Endothelial cell of umbilical vein (primary cell): ENCODE data around the gene CHCHD3. TPM values are rescaled to one million over a fixed set of nuclear protein-coding genes. Genes with fewer than 3 reads are reported as not detected.

ENCODE experiments used
- BruUV-seq: library from RNA; stranded (reverse); fragments of 400-500 nt; replicated peaks from 2 replicates; lab custom pipeline; 2021; lab: Mats Ljungman, UMichigan
- CTCF ChIA-PET: fragments of 300-600, 350-600 bp; sonication (Branson Sonifier 250); formaldehyde crosslinking; loops from one replicate; lab custom pipeline; 2021; ENCODE audit warnings: antibody characterized with exemption, inconsistent platforms; lab: Charles Lee
- POLR2A ChIA-PET: fragments of 300-600, 350-600 bp; sonication (Branson Sonifier 250); formaldehyde crosslinking; loops from one replicate; lab custom pipeline; 2021; ENCODE audit warnings: antibody characterized with exemption, inconsistent platforms; lab: Charles Lee
- DNase-seq: peaks from one replicate; pipeline ENCODE4 v3.0.0-alpha.2; 2011; ENCODE audit warnings: low read depth, low spot score
- FAIRE-seq: peaks from 2 replicates; lab custom pipeline; 2011; peaks lifted over from hg19 to GRCh38; lab: Jason Lieb, UNC
- H2AFZ ChIP-seq: 2 replicates; pipeline ENCODE4 v1.6.0; 2012; ENCODE audit warnings: low read depth, low read length, control low read depth, inconsistent platforms
- H3K27ac ChIP-seq: 2 replicates; pipeline ENCODE4 v1.5.1; 2011; ENCODE audit warnings: low read depth, mild to moderate bottlenecking, control low read depth, low read length, moderate library complexity; ENCODE audit not compliant: insufficient read depth
- H3K27me3 ChIP-seq, 2 experiments: 2 replicates each; pipeline versions ENCODE4 v1.6.0 to v1.6.1; 2011; ENCODE audit warnings: low read length in 2 of 2, mixed read lengths in 1 of 2; ENCODE audit not compliant: control insufficient read depth in 2 of 2, insufficient read depth in 2 of 2
- H3K36me3 ChIP-seq, 2 experiments: 2 replicates in 1 of 2; 3 replicates in 1 of 2; pipeline ENCODE4 v1.5.1; 2011; ENCODE audit warnings: low read length in 2 of 2, mild to moderate bottlenecking in 1 of 2, moderate library complexity in 1 of 2; ENCODE audit not compliant: control insufficient read depth in 2 of 2, insufficient read depth in 2 of 2; ENCODE audit errors: extremely low read depth in 1 of 2
- H3K4me1 ChIP-seq: 3 replicates; pipeline ENCODE4 v1.5.1; 2011; ENCODE audit warnings: mild to moderate bottlenecking, low read length; ENCODE audit not compliant: control insufficient read depth, insufficient read depth; ENCODE audit errors: extremely low read depth
- H3K4me2 ChIP-seq: 2 replicates; pipeline ENCODE4 v1.6.1; 2011; ENCODE audit warnings: low read length, control low read depth, mixed read lengths; ENCODE audit not compliant: insufficient read depth
- H3K4me3 ChIP-seq, 3 experiments: fragments of 200-600 bp in 1 of 3; sonication (generic), shearing (Covaris generic) in 1 of 3; replicated peaks in 1 of 3; 2 replicates each; pipeline ENCODE4 v1.5.1; 2011 to 2016; ENCODE audit warnings: control low read depth in 3 of 3, low read length in 3 of 3, mild to moderate bottlenecking in 2 of 3, inconsistent platforms in 1 of 3, low read depth in 1 of 3, moderate library complexity in 1 of 3; ENCODE audit not compliant: insufficient read depth in 1 of 3
- H3K79me2 ChIP-seq: 2 replicates; pipeline ENCODE4 v1.6.0; 2012; ENCODE audit warnings: low read length, inconsistent platforms; ENCODE audit not compliant: control insufficient read depth, insufficient read depth
- H3K9ac ChIP-seq: replicated peaks from 2 replicates; pipeline ENCODE3; 2011; ENCODE audit warnings: low read length, control low read depth; ENCODE audit not compliant: insufficient read depth; ENCODE audit errors: extremely low read depth
- H3K9me1 ChIP-seq: replicated peaks from 3 replicates; pipeline ENCODE4 v1.6.0; 2011; ENCODE audit warnings: mild to moderate bottlenecking, low read length; ENCODE audit not compliant: control insufficient read depth, insufficient read depth; ENCODE audit errors: extremely low read depth
- H3K9me3 ChIP-seq: replicated peaks from 2 replicates; pipeline ENCODE4 v1.5.1; 2012; ENCODE audit warnings: low read length, inconsistent platforms; ENCODE audit not compliant: control insufficient read depth, insufficient read depth
- H4K20me1 ChIP-seq: replicated peaks from 2 replicates; pipeline ENCODE3; 2011; ENCODE audit warnings: mild to moderate bottlenecking, low read length; ENCODE audit not compliant: control insufficient read depth, insufficient read depth; ENCODE audit errors: extremely low read depth
- FOS ChIP-seq: IDR thresholded peaks from 2 replicates; pipeline ENCODE4 v1.6.1; 2011; ENCODE audit warnings: mild to moderate bottlenecking, low read length, moderate library complexity, borderline replicate concordance; ENCODE audit not compliant: insufficient read depth
- GATA2 ChIP-seq: IDR thresholded peaks from 2 replicates; pipeline ENCODE4 v1.7.0; 2011; ENCODE audit warnings: low read depth, mild to moderate bottlenecking, moderate library complexity, mixed read lengths, low read length; ENCODE audit not compliant: insufficient read length, insufficient read depth
- JUN ChIP-seq: IDR thresholded peaks from 2 replicates; pipeline ENCODE4 v1.6.1; 2011; ENCODE audit warnings: borderline replicate concordance, low read depth; ENCODE audit not compliant: insufficient read length, insufficient read depth
- dilution Hi-C: fragments of 300-500 bp; cut with MboI; formaldehyde crosslinking; loops from one replicate; pipeline ENCODE4 v1.15.0; 2019; ENCODE audit warnings: low sequenced_read_pairs; ENCODE audit not compliant: extremely low pct_ligation_motif_present
- intact Hi-C: fragments of 100-400 bp; cut with micrococcal nuclease; formaldehyde crosslinking; loops from one replicate; pipeline ENCODE4 v1.10.0; 2022
- polyA plus RNA-seq, 4 experiments: library from polyadenylated mRNA; depleted of rRNA in 3 of 4; stranded (reverse) in 3 of 4; unstranded in 1 of 4; fragments of >200 nt; gene quantifications; 2 replicates each; pipeline versions ENCODE4 v1.2.1 to v1.2.3, GENCODE V29; 2011 to 2012; ENCODE audit warnings: missing spikeins in 1 of 4
- total RNA-seq: library from RNA; stranded (reverse); gene quantifications from 2 replicates; pipeline ENCODE4 v1.2.3, GENCODE V29; 2021
- TF ChIP-seq, protein P1 (sequence below), 2 donors: IDR thresholded peaks; 1 replicate in 1 of 2; 2 replicates in 1 of 2; pipeline ENCODE4 v1.5.1; 2011; ENCODE audit warnings: low read length in 2 of 2, mild to moderate bottlenecking in 2 of 2, moderate library complexity in 2 of 2, control low read depth in 1 of 2, inconsistent platforms in 1 of 2, low read depth in 1 of 2; ENCODE audit not compliant: insufficient read depth in 1 of 2; ENCODE audit errors: extremely low read depth in 1 of 2
- TF ChIP-seq, protein P2 (sequence below): IDR thresholded peaks from 2 replicates; pipeline ENCODE4 v1.6.1; 2011; ENCODE audit not compliant: insufficient read depth, insufficient read length

The CHCHD3 gene
- total and polyA plus RNA-seq, 2 donors (not counting 3 experiments of a cell fraction or from before 2014, with no cell fraction given), result 22.0 to 63.7 TPM

DNA sequence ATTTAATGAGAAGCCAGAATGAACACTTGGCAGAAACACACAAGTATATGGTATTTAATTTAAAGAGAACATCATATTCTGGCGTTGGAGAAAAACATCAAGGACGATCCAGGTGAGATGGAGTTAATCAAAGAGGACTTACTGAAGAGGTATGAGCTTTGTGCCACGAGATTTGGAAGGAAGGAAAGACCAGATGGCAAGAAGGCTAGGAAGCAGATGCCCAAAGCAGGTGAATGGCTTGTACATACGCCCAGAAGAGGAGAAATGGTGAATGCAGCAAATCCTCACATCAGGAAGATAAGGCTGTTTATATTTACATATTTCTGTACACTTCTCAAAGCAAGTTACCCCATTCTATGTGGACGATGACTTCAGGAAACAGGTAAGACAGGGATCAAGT is 341.7 kb downstream of the CHCHD3 start:
- intact Hi-C loops, result no loop called here
- BruUV-seq, result no TSS peak

DNA sequence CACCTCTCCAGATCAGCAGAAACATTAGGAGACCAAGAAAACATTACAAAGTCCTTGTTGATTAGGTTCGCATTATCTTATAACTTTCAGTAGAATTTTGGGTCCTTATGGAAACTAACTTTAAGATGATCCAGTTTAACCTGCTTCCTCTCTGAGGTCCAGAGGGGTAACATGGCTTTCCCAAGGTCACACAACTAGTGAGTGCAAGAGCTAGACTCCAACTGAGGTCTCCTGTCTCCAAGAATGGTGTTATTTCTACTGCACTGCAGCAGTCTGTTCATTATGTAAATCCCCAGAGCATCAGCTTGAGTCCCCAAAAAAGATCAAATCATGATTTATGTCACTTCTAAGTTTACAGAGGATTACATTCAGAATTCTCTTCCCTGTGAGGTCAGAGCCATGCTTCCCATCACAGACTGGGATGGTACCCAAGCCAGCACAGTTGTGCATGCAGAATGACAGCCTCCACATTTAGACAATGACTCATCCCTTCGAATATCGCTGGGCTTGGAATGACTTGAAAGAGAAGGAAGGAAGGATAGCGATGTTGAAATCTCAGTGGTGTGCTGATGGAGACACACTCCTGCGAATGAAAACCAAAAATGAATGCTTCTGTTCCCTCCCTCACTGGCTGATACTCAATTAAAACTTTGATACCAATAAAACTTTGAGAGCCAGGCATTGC is 342.5 kb downstream of the CHCHD3 start:
- H3K4me1 ChIP-seq, result no peaks in the 10 kb centered on the region
- no peaks in the 10 kb centered on the region for H3K9me1 ChIP-seq
- H2AFZ ChIP-seq, result no peak overlapping the region
- FAIRE-seq, result no peak
- no peaks in the 10 kb centered on the region for H3K79me2 ChIP-seq
- no peaks in the 10 kb centered on the region for H3K27me3 ChIP-seq
- H3K27ac ChIP-seq, result no peak overlapping the region
- dilution Hi-C loops, result no loop called here
- H4K20me1 ChIP-seq, result no peaks in the 10 kb centered on the region
- no peak overlapping the region for H3K4me2 ChIP-seq
- no TSS peak for BruUV-seq
- CTCF ChIA-PET, result no interaction called here
- no peaks in the 10 kb centered on the region for H3K36me3 ChIP-seq
- POLR2A ChIA-PET, result no interaction called here
- TF ChIP-seq, protein P1, sequence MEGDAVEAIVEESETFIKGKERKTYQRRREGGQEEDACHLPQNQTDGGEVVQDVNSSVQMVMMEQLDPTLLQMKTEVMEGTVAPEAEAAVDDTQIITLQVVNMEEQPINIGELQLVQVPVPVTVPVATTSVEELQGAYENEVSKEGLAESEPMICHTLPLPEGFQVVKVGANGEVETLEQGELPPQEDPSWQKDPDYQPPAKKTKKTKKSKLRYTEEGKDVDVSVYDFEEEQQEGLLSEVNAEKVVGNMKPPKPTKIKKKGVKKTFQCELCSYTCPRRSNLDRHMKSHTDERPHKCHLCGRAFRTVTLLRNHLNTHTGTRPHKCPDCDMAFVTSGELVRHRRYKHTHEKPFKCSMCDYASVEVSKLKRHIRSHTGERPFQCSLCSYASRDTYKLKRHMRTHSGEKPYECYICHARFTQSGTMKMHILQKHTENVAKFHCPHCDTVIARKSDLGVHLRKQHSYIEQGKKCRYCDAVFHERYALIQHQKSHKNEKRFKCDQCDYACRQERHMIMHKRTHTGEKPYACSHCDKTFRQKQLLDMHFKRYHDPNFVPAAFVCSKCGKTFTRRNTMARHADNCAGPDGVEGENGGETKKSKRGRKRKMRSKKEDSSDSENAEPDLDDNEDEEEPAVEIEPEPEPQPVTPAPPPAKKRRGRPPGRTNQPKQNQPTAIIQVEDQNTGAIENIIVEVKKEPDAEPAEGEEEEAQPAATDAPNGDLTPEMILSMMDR (IDR thresholded peaks at IDR 0.05; ENCODE audit: extremely low read depth in 1 of 2, insufficient read depth in 1 of 2, low read depth in 1 of 2, low read length in 2 of 2), result no peak
- TF ChIP-seq FOS (peak; percentile 53), JUN (peak; percentile 14), GATA2 (no peak)
- no peak for DNase-seq
- H3K9me3 ChIP-seq, result no peaks in the 10 kb centered on the region
- no peak overlapping the region for H3K9ac ChIP-seq
- intact Hi-C loops, result no loop called here
- no peak overlapping the region for H3K4me3 ChIP-seq

More for the DNA sequence above, 341.7 kb downstream of the CHCHD3 start:
- DNase-seq, result no peak
- no peaks in the 10 kb centered on the region for H3K4me1 ChIP-seq
- H3K9me1 ChIP-seq, result no peaks in the 10 kb centered on the region
- H3K9ac ChIP-seq, result no peak overlapping the region
- no peaks in the 10 kb centered on the region for H3K79me2 ChIP-seq
- TF ChIP-seq FOS (no peak), JUN (no peak)
- TF ChIP-seq, protein P2, sequence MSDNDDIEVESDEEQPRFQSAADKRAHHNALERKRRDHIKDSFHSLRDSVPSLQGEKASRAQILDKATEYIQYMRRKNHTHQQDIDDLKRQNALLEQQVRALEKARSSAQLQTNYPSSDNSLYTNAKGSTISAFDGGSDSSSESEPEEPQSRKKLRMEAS, result no peak
- H4K20me1 ChIP-seq, result no peaks in the 10 kb centered on the region
- H3K36me3 ChIP-seq, result no peaks in the 10 kb centered on the region
- no peak overlapping the region for H3K4me3 ChIP-seq
- no peaks in the 10 kb centered on the region for H3K27me3 ChIP-seq
- dilution Hi-C loops, result no loop called here
- no peak for FAIRE-seq
- no peak overlapping the region for H3K4me2 ChIP-seq
- ChIA-PET CTCF (no interaction called here), POLR2A (no interaction called here)
- no peak overlapping the region for H2AFZ ChIP-seq
- H3K27ac ChIP-seq, result no peak overlapping the region
- H3K9me3 ChIP-seq, result no peaks in the 10 kb centered on the region
